Anterior cingulate cortex (tissue), 58 donors: Measurements from ENCODE around the gene TAS2R3.

Experiments used
- DNase-seq, 58 donors: peaks; one replicate each; lab custom pipeline; 2025; lab: John Stamatoyannopoulos, UW

Gene TAS2R3

DNA sequence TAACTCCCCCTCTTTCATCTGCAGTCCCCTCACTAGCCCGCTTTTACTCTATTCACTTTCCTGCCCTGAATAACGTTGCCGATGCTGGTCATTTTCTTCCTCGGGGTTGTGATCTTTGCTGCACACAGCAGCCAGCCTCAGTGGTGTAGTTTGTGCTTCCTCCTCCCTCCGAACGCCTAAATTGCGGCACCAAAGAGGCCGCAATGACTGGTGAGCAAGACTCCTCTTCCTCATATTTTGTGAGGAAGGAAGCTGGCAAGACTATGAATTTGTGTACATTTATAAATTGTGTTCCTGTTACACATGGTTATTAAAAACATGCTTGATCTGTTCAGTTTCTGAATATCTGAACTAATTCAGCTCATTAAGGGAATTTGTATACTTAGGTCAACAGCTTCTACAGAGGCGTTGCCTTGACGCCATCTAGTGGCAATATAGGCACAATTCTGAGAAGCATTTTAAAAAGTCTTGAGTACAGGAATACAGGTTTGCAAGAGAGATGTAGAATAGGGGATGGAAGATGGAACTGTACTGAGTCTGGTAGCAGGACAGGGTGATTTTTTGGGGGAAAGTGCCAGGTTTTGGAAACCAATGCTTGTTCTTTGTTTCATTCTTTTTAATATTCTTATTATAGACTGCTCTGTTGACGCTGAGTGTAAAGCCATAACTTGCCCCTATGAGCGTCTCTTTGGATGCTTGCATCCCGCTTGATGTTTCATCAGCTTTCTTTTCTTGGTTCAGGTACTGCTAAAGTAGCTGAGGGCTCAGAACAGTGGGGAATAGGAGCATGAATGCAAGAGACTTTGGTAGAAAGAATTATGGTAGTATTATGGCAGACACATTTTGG, 22.0 kb downstream of the TAS2R3 start:
- DNase-seq, result peak in 12 of 58 donors; percentile 1 to 60 (median 3)

DNA sequence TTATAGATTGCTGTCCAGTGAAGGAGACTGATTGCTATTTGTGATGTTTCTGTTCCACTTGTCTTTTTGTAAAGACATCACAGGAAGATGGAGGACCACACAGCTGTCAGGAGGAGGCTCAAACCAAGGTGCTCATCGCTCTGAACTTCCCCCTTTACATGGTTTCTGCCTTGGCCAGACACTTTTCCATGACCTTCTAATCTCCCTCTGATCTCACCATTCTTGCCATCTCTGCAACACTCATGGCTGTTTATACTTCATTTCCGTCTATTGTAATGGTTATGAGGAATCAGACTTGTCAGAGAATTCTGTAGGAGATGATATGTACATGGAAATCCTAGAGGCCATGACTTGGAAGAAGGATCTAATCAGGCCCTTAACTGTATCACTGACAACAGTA, 24.4 kb downstream of the TAS2R3 start:
- DNase-seq, result no peak

DNA sequence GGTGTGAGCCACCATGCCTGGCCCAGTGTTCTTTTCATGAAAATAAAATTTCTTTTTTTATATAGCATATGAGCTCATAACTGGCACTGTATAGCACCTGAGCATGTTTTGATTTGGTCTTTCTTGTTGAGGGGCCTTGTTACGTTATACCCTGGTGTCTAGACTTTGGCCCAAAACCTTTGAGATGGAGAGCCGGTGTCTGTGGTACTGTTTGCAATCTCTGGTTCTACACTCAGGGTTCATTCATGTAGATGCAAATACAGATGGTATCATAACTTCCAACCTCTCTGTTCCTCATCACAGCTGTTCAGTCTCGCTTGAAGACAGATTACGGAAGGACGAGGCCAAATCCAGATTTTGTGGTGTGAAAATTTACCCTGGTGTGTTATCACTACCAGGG, 26.0 kb downstream of the TAS2R3 start, which contains the start of gene TAS2R5:
TAS2R5 (plus strand) TSS at position 301 of the 400 bp plus-strand sequence. CDS start 145 bp downstream, outside the sequence.
- no peak for DNase-seq

DNA sequence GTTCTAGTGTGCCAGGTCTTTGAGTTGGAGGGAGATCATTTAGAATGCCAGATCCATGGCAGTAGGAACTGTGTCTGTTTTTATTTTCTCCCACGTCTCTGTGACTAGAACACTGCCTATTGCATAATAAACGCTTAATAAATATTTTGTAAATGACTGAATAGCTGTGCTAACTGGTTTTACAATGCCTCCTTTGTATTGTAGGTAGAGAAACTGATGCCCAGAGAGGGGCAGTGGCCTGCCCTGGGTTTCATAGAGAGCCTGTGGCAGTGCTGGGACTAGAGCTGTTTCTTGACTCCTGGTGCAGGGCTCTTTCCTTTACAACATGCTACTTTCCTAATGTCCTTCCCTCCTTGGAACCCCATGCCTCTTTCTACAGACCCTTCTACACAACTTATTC, 28.6 kb downstream of the TAS2R3 start:
- no peak for DNase-seq
